HEK293T (cell line): Measurements from ENCODE around the gene WRAP73.

ENCODE experiments used
- CTCF ChIA-PET: fragments of 350-600 bp; formaldehyde crosslinking; extraction: SDS; loops from one replicate; lab custom pipeline; 2021; ENCODE audit warnings: antibody characterized with exemption, inconsistent platforms; lab: Yijun Ruan, JAX
- POLR2A ChIA-PET: fragments of 350-600 bp; formaldehyde crosslinking; extraction: SDS; loops from one replicate; lab custom pipeline; 2020; ENCODE audit warnings: antibody characterized with exemption, inconsistent platforms; lab: Yijun Ruan, JAX
- DNase-seq: peaks from one replicate; pipeline ENCODE4 v3.0.0; 2012; ENCODE audit warnings: mixed read lengths; ENCODE audit errors: extremely low spot score
- ARNT ChIP-seq: fragments of 450-650 bp; IDR thresholded peaks from 2 replicates; pipeline ENCODE4 v1.6.1; 2017; ENCODE audit warnings: mild to moderate bottlenecking
- BHLHE40 ChIP-seq: fragments of 450-650 bp; IDR thresholded peaks from 2 replicates; pipeline ENCODE4 v1.6.1; 2016; ENCODE audit warnings: mild to moderate bottlenecking, moderate library complexity, borderline replicate concordance
- CTBP1 ChIP-seq: fragments of 450-650 bp; IDR thresholded peaks from 2 replicates; pipeline ENCODE4 v1.6.1; 2016; ENCODE audit warnings: borderline replicate concordance
- ELF4 ChIP-seq: fragments of 450-650 bp; IDR thresholded peaks from 2 replicates; pipeline ENCODE4 v1.6.1; 2017; ENCODE audit warnings: antibody characterized with exemption
- FOXA1 ChIP-seq: fragments of 450-650 bp; IDR thresholded peaks from 2 replicates; pipeline ENCODE4 v1.6.1; 2016; ENCODE audit warnings: mild to moderate bottlenecking
- FOXK2 ChIP-seq: fragments of 450-650 bp; IDR thresholded peaks from 2 replicates; pipeline ENCODE4 v1.6.1; 2016; ENCODE audit warnings: mild to moderate bottlenecking
- FOXM1 ChIP-seq: fragments of 450-650 bp; IDR thresholded peaks from 2 replicates; pipeline ENCODE4 v1.6.1; 2017; ENCODE audit warnings: mild to moderate bottlenecking, borderline replicate concordance
- HDGF ChIP-seq: fragments of 450-650 bp; IDR thresholded peaks from 2 replicates; pipeline ENCODE4 v1.6.1; 2017; ENCODE audit warnings: antibody characterized with exemption, borderline replicate concordance
- L3MBTL2 ChIP-seq: fragments of 450-650 bp; conservative IDR thresholded peaks from 2 replicates; pipeline ENCODE4 v1.6.1; 2016; ENCODE audit warnings: mild to moderate bottlenecking
- LEF1 ChIP-seq: fragments of 450-650 bp; IDR thresholded peaks from 2 replicates; pipeline ENCODE4 v1.6.1; 2017; ENCODE audit warnings: mild to moderate bottlenecking, borderline replicate concordance
- NFRKB ChIP-seq: fragments of 450-650 bp; IDR thresholded peaks from 2 replicates; pipeline ENCODE4 v1.6.1; 2016; ENCODE audit warnings: mild to moderate bottlenecking, moderate library complexity
- SP1 ChIP-seq: fragments of 450-650 bp; IDR thresholded peaks from 2 replicates; pipeline ENCODE4 v1.6.1; 2017
- SUZ12 ChIP-seq: fragments of 450-650 bp; IDR thresholded peaks from 2 replicates; pipeline ENCODE4 v1.6.1; 2016; ENCODE audit warnings: mild to moderate bottlenecking
- TARDBP ChIP-seq: fragments of 450-650 bp; IDR thresholded peaks from 2 replicates; pipeline ENCODE4 v1.6.1; 2016
- ZNF384 ChIP-seq: fragments of 450-650 bp; IDR thresholded peaks from 2 replicates; pipeline ENCODE4 v1.6.1; 2016
- TF ChIP-seq, protein P1 (sequence below): fragments of 450-650 bp; IDR thresholded peaks from 2 replicates; pipeline ENCODE4 v1.6.1; 2016

WRAP73 gene

GRCh38 chr1:3663999-3664699 lies 14.2 kb upstream of the WRAP73 start:
- POLR2A ChIA-PET: interaction anchor here (1.2 kb wide), 1 partner anchor 11 kb away, joined by 3 read pairs; the partner anchor contains the start of gene TP73

GRCh38 chr1:3662080-3662671 lies 12.3 kb upstream of the WRAP73 start:
- TF ChIP-seq ARNT (no peak), HDGF (no peak), TARDBP (no peak), FOXK2 (no peak), FOXM1 (no peak), LEF1 (no peak), FOXA1 (no peak), NFRKB (no peak), ELF4 (no peak)
- TF ChIP-seq, protein P1, sequence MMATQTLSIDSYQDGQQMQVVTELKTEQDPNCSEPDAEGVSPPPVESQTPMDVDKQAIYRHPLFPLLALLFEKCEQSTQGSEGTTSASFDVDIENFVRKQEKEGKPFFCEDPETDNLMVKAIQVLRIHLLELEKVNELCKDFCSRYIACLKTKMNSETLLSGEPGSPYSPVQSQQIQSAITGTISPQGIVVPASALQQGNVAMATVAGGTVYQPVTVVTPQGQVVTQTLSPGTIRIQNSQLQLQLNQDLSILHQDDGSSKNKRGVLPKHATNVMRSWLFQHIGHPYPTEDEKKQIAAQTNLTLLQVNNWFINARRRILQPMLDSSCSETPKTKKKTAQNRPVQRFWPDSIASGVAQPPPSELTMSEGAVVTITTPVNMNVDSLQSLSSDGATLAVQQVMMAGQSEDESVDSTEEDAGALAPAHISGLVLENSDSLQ: no peak
- no peak for DNase-seq
- ChIA-PET POLR2A (interaction anchor here (1.0 kb wide), 1 partner anchor 9 kb away, joined by 3 read pairs; no protein-coding TSS in a partner anchor), CTCF (interaction anchor here (1.2 kb wide), 1 partner anchor 62 kb away, joined by 3 read pairs; no protein-coding TSS in a partner anchor)

More at GRCh38 chr1:3663999-3664699, 14.2 kb upstream of the WRAP73 start:
- no peak for DNase-seq
- CTCF ChIA-PET: interaction anchor here (0.6 kb wide), 1 partner anchor 65 kb away, joined by 3 read pairs; no protein-coding TSS in a partner anchor
- TF ChIP-seq ARNT (no peak), CTBP1 (no peak), LEF1 (no peak), L3MBTL2 (no peak), NFRKB (no peak), ELF4 (no peak), FOXK2 (no peak), BHLHE40 (no peak), FOXA1 (no peak), HDGF (no peak), ZNF384 (no peak), FOXM1 (no peak), SUZ12 (no peak), TARDBP (no peak), SP1 (no peak)
- TF ChIP-seq, protein P1: no peak

GRCh38 chr1:3661631-3662030 lies 11.7 kb upstream of the WRAP73 start:
- no peak for TF ChIP-seq FOXK2
- no peak for TF ChIP-seq ARNT
- DNase-seq: no peak
- CTCF ChIA-PET: interaction anchor here (1.2 kb wide), 1 partner anchor 63 kb away, joined by 3 read pairs; no protein-coding TSS in a partner anchor
- POLR2A ChIA-PET: interaction anchor here (1.0 kb wide), 1 partner anchor 8 kb away, joined by 3 read pairs; no protein-coding TSS in a partner anchor

DNA sequence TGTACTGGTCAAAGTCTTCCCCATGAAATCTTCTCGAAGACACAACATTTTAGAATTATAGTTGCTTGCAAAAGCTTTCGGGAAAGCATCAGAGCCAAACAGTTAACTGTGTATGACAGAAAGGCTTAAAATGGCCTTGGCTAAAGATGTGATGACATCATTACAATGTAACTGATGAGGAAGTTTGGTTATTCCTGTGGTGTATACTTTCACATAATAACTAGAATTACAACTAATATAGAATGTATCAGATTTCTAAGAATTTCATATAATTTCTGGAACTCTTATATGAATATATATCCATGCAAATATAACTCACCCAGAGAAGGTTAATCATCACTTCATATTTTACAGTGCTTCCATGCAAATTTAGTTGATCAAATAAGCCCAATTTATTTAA lies 10.8 kb upstream of the WRAP73 start:
- TF ChIP-seq NFRKB (no peak), FOXA1 (no peak), FOXM1 (no peak), CTBP1 (no peak), ARNT (no peak), L3MBTL2 (no peak), SUZ12 (no peak), FOXK2 (no peak), SP1 (no peak), HDGF (no peak), TARDBP (no peak), ZNF384 (no peak), ELF4 (no peak), BHLHE40 (no peak), LEF1 (no peak)
- TF ChIP-seq, protein P1: no peak
- no peak for DNase-seq
- CTCF ChIA-PET: no interaction called here
- POLR2A ChIA-PET: no interaction called here

DNA sequence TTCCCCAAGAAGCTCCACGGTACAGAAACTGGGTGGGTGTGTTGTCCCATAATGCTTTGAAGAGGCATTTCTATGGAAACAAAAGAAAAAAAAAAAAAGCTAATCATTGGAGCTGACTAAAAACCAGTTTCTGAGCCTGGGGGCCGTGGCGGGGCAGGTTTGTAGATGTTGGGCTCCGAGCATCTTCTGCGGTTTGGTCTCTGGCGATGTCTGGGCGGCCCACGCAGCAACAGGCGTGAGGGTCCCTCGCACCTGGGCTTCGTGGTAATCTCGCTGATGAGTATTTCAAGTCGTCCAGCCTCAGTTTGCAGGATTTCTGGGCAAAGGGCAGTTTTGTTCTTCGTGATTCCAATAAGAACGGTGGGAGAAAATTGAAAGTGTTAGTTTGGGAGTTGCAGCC lies 9.2 kb upstream of the WRAP73 start:
- no peak for DNase-seq
- TF ChIP-seq FOXA1 (no peak), ZNF384 (no peak), FOXM1 (no peak), SUZ12 (no peak), HDGF (no peak), BHLHE40 (no peak), TARDBP (no peak), LEF1 (no peak), ARNT (no peak), ELF4 (no peak), NFRKB (no peak), SP1 (no peak), L3MBTL2 (no peak), FOXK2 (no peak), CTBP1 (no peak)
- TF ChIP-seq, protein P1: no peak
- ChIA-PET POLR2A (no interaction called here), CTCF (interaction anchor here (0.5 to 1.2 kb wide), 2 partner anchors 66 to 126 kb away, joined by 3 to 5 read pairs; no protein-coding TSS in a partner anchor)
